ENCODE results near the gene SORBS2.

The SORBS2 gene

DNA sequence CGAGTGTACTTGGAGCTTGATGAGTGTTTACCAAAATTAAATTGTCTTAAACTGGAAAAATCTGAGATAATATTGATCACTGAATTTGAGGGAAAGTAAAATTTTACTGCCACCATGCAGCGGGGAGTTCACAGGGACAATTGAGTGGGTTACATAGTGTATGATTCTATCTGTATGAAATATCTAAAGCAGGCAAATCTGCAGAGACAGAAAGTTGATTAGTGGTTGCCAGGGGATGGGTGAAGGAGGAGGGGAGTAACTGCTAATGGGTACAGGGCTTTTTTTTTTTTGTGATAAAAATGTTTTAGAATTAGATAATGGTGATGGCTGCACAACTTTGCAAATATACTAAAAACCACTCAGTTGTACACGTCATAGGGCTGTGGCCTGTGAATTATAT lies 241.3 kb downstream of the SORBS2 start:
- H2AFZ ChIP-seq (ENCODE audit: low read length) = no peak overlapping the region
- H3K9me3 ChIP-seq (ENCODE audit: insufficient read depth, low read depth, low read length) = no peaks in the 10 kb centered on the region
- no peaks in the 10 kb centered on the region for H3K36me3 ChIP-seq (ENCODE audit: insufficient read depth, low read length)
- H3K27me3 ChIP-seq (ENCODE audit: insufficient read depth, low read length, poor library complexity, severe bottlenecking) = no peaks in the 10 kb centered on the region
- no peaks in the 10 kb centered on the region for H3F3A ChIP-seq (ENCODE audit: low read depth)
- no peak overlapping the region for H3K4me3 ChIP-seq (ENCODE audit: low read length, poor library complexity, severe bottlenecking)
- H3K4me2 ChIP-seq (ENCODE audit: low read depth, low read length, poor library complexity, severe bottlenecking) = no peak overlapping the region
- H4K20me1 ChIP-seq (ENCODE audit: insufficient read depth, low read length, poor library complexity, severe bottlenecking) = no peaks in the 10 kb centered on the region
- no peak for TF ChIP-seq EZH2phosphoT487 (IDR thresholded peaks at IDR 0.05; ENCODE audit: borderline replicate concordance)
- TF ChIP-seq, protein P1, sequence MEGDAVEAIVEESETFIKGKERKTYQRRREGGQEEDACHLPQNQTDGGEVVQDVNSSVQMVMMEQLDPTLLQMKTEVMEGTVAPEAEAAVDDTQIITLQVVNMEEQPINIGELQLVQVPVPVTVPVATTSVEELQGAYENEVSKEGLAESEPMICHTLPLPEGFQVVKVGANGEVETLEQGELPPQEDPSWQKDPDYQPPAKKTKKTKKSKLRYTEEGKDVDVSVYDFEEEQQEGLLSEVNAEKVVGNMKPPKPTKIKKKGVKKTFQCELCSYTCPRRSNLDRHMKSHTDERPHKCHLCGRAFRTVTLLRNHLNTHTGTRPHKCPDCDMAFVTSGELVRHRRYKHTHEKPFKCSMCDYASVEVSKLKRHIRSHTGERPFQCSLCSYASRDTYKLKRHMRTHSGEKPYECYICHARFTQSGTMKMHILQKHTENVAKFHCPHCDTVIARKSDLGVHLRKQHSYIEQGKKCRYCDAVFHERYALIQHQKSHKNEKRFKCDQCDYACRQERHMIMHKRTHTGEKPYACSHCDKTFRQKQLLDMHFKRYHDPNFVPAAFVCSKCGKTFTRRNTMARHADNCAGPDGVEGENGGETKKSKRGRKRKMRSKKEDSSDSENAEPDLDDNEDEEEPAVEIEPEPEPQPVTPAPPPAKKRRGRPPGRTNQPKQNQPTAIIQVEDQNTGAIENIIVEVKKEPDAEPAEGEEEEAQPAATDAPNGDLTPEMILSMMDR (conservative IDR thresholded peaks at IDR 0.05; ENCODE audit: low read length) = no peak
- no peak overlapping the region for H3K9ac ChIP-seq (ENCODE audit: low read depth, low read length, poor library complexity, severe bottlenecking)
- no peaks in the 10 kb centered on the region for H3K79me2 ChIP-seq (ENCODE audit: insufficient read depth, low read length)
- H3K4me1 ChIP-seq (ENCODE audit: insufficient read depth, low read length, poor library complexity, severe bottlenecking) = no peaks in the 10 kb centered on the region
- H3K9me2 ChIP-seq (replicated peaks; ENCODE audit: low read depth, low read length) = no peaks in the 10 kb centered on the region

- Histone ChIP-seq H2AFZ (ENCODE audit: low read length) (no peak overlapping the region), H4K20me1 (ENCODE audit: insufficient read depth, low read length, poor library complexity, severe bottlenecking) (no peaks in the 10 kb centered on the region), H3F3A (ENCODE audit: low read depth) (no peaks in the 10 kb centered on the region), H3K9me2 (replicated peaks; ENCODE audit: low read depth, low read length) (no peaks in the 10 kb centered on the region), H3K27me3 (ENCODE audit: insufficient read depth, low read length, poor library complexity, severe bottlenecking) (no peaks in the 10 kb centered on the region), H3K79me2 (ENCODE audit: insufficient read depth, low read length) (no peaks in the 10 kb centered on the region), H3K9me3 (ENCODE audit: insufficient read depth, low read depth, low read length) (no peaks in the 10 kb centered on the region; the same call in 1 of the 2 replicates), H3K4me1 (ENCODE audit: insufficient read depth, low read length, poor library complexity, severe bottlenecking) (no peaks in the 10 kb centered on the region), H3K9ac (ENCODE audit: low read depth, low read length, poor library complexity, severe bottlenecking) (no peak overlapping the region), H3K4me3 (ENCODE audit: low read length, poor library complexity, severe bottlenecking) (no peak overlapping the region), H3K36me3 (ENCODE audit: insufficient read depth, low read length) (no peaks in the 10 kb centered on the region), H3K4me2 (ENCODE audit: low read depth, low read length, poor library complexity, severe bottlenecking) (no peak overlapping the region)
- no peak for TF ChIP-seq EZH2phosphoT487 (IDR thresholded peaks at IDR 0.05; ENCODE audit: borderline replicate concordance)
- TF ChIP-seq, protein P1 (conservative IDR thresholded peaks at IDR 0.05; ENCODE audit: low read length) = no peak
Measured at GRCh38 chr4:185567381-185568376, 244.3 kb downstream of the SORBS2 start.

DNA sequence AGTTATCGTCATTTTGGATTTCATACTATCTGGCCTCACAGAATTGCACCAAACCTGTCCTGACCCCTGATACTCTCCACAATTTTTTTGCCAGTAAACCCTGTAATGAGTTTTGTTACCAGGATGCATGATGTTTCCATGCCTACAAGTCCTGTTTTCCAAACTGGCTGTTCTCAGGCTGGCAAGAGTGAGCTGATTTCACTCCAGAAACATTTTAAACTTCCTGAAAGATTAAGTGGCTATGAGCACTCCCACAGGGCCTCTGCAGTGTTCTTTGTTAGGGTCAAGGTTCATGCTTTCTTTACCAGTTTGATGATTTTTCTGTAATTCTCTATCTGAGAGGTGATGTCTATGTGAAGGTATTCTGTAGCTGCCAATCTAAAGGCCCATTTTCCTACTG lies 245.0 kb downstream of the SORBS2 start:
- no peaks in the 10 kb centered on the region for H3K27me3 ChIP-seq (ENCODE audit: insufficient read depth, low read length, poor library complexity, severe bottlenecking)
- H2AFZ ChIP-seq (ENCODE audit: low read length) = no peak overlapping the region

More for the DNA sequence above, 245.0 kb downstream of the SORBS2 start:
- Histone ChIP-seq H3K4me2 (ENCODE audit: low read depth, low read length, poor library complexity, severe bottlenecking) (no peak overlapping the region), H3K79me2 (ENCODE audit: insufficient read depth, low read length) (no peaks in the 10 kb centered on the region), H3K36me3 (ENCODE audit: insufficient read depth, low read length) (no peaks in the 10 kb centered on the region), H3K4me3 (ENCODE audit: low read length, poor library complexity, severe bottlenecking) (no peak overlapping the region), H3K9me2 (replicated peaks; ENCODE audit: low read depth, low read length) (no peaks in the 10 kb centered on the region), H4K20me1 (ENCODE audit: insufficient read depth, low read length, poor library complexity, severe bottlenecking) (no peaks in the 10 kb centered on the region), H3K4me1 (ENCODE audit: insufficient read depth, low read length, poor library complexity, severe bottlenecking) (no peaks in the 10 kb centered on the region), H3K9me3 (ENCODE audit: insufficient read depth, low read depth, low read length) (no peaks in the 10 kb centered on the region; the same call in 1 of the 2 replicates), H3K9ac (ENCODE audit: low read depth, low read length, poor library complexity, severe bottlenecking) (no peak overlapping the region), H3F3A (ENCODE audit: low read depth) (no peaks in the 10 kb centered on the region)
- no peak for TF ChIP-seq EZH2phosphoT487 (IDR thresholded peaks at IDR 0.05; ENCODE audit: borderline replicate concordance)
- TF ChIP-seq, protein P1 (conservative IDR thresholded peaks at IDR 0.05; ENCODE audit: low read length) = no peak

Data from Loucy (cell line).